Prostate gland (tissue), 2 donors: ENCODE measurements around the gene POU6F2. TPM values are rescaled to one million over a fixed set of nuclear protein-coding genes. Genes with fewer than 3 reads are reported as not detected.

ENCODE experiments used
- DNase-seq: peaks from one replicate; pipeline ENCODE4 v3.0.0-alpha.2; 2019; ENCODE audit warnings: low spot score
- H3K27ac ChIP-seq, 2 donors: fragments of 200-600 bp; sonication (generic); 2 replicates each; pipeline ENCODE4 v1.5.1; 2017 to 2019
- H3K27me3 ChIP-seq: fragments of 200-600 bp; sonication (generic); replicated peaks from 2 replicates; pipeline ENCODE4 v1.5.1; 2019; ENCODE audit not compliant: insufficient read depth
- H3K36me3 ChIP-seq, 2 donors: fragments of 200-600 bp; sonication (generic); 1 replicate in 1 of 2; 2 replicates in 1 of 2; pipeline versions ENCODE4 v1.5.1 to v1.8.1; 2017 to 2019
- H3K4me1 ChIP-seq: fragments of 200-600 bp; sonication (generic); replicated peaks from 2 replicates; pipeline ENCODE4 v1.5.1; 2019
- H3K4me3 ChIP-seq, 2 donors: fragments of 200-600 bp; sonication (generic); 2 replicates each; pipeline ENCODE4 v1.5.1; 2017 to 2019
- H3K9me3 ChIP-seq: fragments of 200-600 bp; sonication (generic); 2 replicates; pipeline ENCODE4 v1.5.1; 2017
- POLR2A ChIP-seq: fragments of 450-650 bp; IDR thresholded peaks from one replicate; pipeline ENCODE4 v1.6.1; 2016; ENCODE audit warnings: antibody characterized with exemption, mild to moderate bottlenecking
- POLR2AphosphoS5 ChIP-seq: sonication (generic); formaldehyde crosslinking; IDR thresholded peaks from one replicate; pipeline ENCODE4 v1.6.1; 2017; ENCODE audit warnings: antibody characterized with exemption
- WGBS: methylation state at CpG from one replicate; pipeline ENCODE4 v1.1.5; 2018; 5-methylcytosine and 5-hydroxymethylcytosine counted together
- intact Hi-C: fragments of 100-400 bp; cut with DNase I; formaldehyde crosslinking; loops from one replicate; pipeline ENCODE4 v1.14.2; 2022
- total RNA-seq, 2 donors: library from RNA; depleted of rRNA; stranded (reverse); fragments of >200 nt; gene quantifications; one replicate each; pipeline ENCODE4 v1.1.0, GENCODE V29; 2016
- TF ChIP-seq, protein P1 (sequence below), 4 experiments: fragments of 200-600 bp in 2 of 4; fragments of 450-650 bp in 2 of 4; sonication (generic) in 2 of 4; IDR thresholded peaks; 1 replicate in 3 of 4; 2 replicates in 1 of 4; pipeline ENCODE4 v1.5.1; 2016 to 2019; ENCODE audit warnings: antibody characterized with exemption in 4 of 4, mild to moderate bottlenecking in 2 of 4, moderate library complexity in 2 of 4

Gene POU6F2
- total RNA-seq, 2 donors from 2014 or later, result 2.4 TPM; not detected in 1

GRCh38 chr7:39238234-39238869 is 260.6 kb downstream of the POU6F2 start:
- no peak for DNase-seq
- no peaks in the 10 kb centered on the region for H3K4me1 ChIP-seq
- 67% methylated on average over 12 of the region's 12 CpGs for WGBS
- H3K36me3 ChIP-seq, result no peaks in the 10 kb centered on the region
- no peaks in the 10 kb centered on the region for H3K27me3 ChIP-seq
- no peak overlapping the region for H3K27ac ChIP-seq
- intact Hi-C loops, result no loop called here
- TF ChIP-seq POLR2AphosphoS5 (no peak), POLR2A (no peak)
- TF ChIP-seq, protein P1, sequence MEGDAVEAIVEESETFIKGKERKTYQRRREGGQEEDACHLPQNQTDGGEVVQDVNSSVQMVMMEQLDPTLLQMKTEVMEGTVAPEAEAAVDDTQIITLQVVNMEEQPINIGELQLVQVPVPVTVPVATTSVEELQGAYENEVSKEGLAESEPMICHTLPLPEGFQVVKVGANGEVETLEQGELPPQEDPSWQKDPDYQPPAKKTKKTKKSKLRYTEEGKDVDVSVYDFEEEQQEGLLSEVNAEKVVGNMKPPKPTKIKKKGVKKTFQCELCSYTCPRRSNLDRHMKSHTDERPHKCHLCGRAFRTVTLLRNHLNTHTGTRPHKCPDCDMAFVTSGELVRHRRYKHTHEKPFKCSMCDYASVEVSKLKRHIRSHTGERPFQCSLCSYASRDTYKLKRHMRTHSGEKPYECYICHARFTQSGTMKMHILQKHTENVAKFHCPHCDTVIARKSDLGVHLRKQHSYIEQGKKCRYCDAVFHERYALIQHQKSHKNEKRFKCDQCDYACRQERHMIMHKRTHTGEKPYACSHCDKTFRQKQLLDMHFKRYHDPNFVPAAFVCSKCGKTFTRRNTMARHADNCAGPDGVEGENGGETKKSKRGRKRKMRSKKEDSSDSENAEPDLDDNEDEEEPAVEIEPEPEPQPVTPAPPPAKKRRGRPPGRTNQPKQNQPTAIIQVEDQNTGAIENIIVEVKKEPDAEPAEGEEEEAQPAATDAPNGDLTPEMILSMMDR (IDR thresholded peaks at IDR 0.05), result no peak
- H3K4me3 ChIP-seq, result no peak overlapping the region
- no peaks in the 10 kb centered on the region for H3K9me3 ChIP-seq

GRCh38 chr7:39240864-39241263 is 263.2 kb downstream of the POU6F2 start:
- no peaks in the 10 kb centered on the region for H3K36me3 ChIP-seq
- no peak overlapping the region for H3K27ac ChIP-seq
- TF ChIP-seq POLR2AphosphoS5, result no peak
- TF ChIP-seq POLR2A, result no peak
- TF ChIP-seq, protein P1 (IDR thresholded peaks at IDR 0.05), result no peak
- DNase-seq, result no peak
- H3K4me3 ChIP-seq, result no peak overlapping the region
- no peaks in the 10 kb centered on the region for H3K4me1 ChIP-seq
- intact Hi-C loops, result no loop called here
- no peaks in the 10 kb centered on the region for H3K27me3 ChIP-seq
- WGBS, result 53% methylated on average over 3 of the region's 3 CpGs
- H3K9me3 ChIP-seq, result no peaks in the 10 kb centered on the region

DNA sequence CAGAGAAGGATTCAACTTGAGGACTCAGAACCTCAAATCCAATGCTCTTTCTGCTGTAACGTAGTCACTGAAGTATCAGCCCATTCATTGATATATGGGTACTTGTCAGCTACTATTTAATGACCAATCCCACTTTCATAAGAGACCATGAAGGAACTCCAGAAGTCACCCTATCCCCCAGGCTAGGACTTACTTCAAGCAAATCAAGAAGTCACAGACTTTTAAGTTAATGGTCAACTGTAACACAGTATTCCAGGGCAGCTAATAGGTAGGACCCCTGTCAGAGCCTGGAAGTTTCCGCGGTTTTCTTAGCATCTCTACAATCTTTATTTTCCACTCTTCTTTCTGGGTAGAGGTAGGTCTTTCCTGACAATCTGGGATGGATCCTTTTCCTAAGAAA is 269.9 kb downstream of the POU6F2 start:
- Histone ChIP-seq H3K27ac (no peak overlapping the region), H3K9me3 (no peaks in the 10 kb centered on the region), H3K4me1 (no peaks in the 10 kb centered on the region), H3K27me3 (no peaks in the 10 kb centered on the region), H3K4me3 (no peak overlapping the region), H3K36me3 (no peaks in the 10 kb centered on the region)
- 50% methylated on average over 3 of the region's 3 CpGs for WGBS
- no peak for TF ChIP-seq POLR2AphosphoS5
- intact Hi-C loops, result no loop called here
- no peak for DNase-seq

- no peaks in the 10 kb centered on the region for H3K36me3 ChIP-seq
- intact Hi-C loops, result no loop called here
- 36% methylated on average over 4 of the region's 4 CpGs for WGBS
- H3K27ac ChIP-seq, result no peak overlapping the region
- no peak for DNase-seq
- peaks cover 2% of the 10 kb centered on the region for H3K27me3 ChIP-seq
- no peak overlapping the region for H3K4me3 ChIP-seq
- TF ChIP-seq, protein P1 (IDR thresholded peaks at IDR 0.05), result no peak
- TF ChIP-seq POLR2AphosphoS5, result peak; percentile 21
- H3K4me1 ChIP-seq, result no peaks in the 10 kb centered on the region
- no peaks in the 10 kb centered on the region for H3K9me3 ChIP-seq
Observed at GRCh38 chr7:39248041-39248691, 270.5 kb downstream of the POU6F2 start.

DNA sequence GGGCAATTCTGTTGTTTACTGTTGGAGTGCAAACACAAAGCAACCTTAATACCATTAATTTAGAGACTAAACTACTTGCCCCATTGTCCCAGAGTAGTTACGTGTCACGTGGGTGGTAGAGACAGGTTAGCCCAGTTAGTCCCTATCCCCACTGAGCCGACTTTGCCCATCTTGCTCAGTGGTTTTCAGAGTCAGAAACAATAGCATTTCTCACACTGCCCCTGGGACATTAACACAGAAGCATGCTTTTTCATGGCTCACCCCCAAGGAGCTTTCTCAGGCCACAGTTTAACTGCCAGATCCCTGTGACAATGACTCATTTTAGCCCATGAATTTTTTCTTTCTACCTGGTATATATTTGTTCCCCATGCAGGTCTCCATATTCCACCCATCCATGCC is 271.0 kb downstream of the POU6F2 start:
- intact Hi-C loops, result no loop called here
- Histone ChIP-seq H3K36me3 (no peaks in the 10 kb centered on the region), H3K4me1 (no peaks in the 10 kb centered on the region), H3K27me3 (peaks cover 2% of the 10 kb centered on the region), H3K9me3 (no peaks in the 10 kb centered on the region), H3K4me3 (no peak overlapping the region), H3K27ac (no peak overlapping the region)
- 62% methylated on average over 3 of the region's 3 CpGs for WGBS
- DNase-seq, result no peak
- TF ChIP-seq POLR2A (no peak), POLR2AphosphoS5 (no peak)
- TF ChIP-seq, protein P1 (IDR thresholded peaks at IDR 0.05), result no peak
